HCT116 (cell line): ENCODE data around the gene INSL3. TPM values are rescaled to one million over a fixed set of nuclear protein-coding genes. Genes with fewer than 3 reads are reported as not detected.

Experiments used
- ATAC-seq: fragments of 200-7000 bp; cut with Tn5 transposase; 2 replicates; pipeline ENCODE4 v1.9.1; 2020; ENCODE audit warnings: mild to moderate bottlenecking, moderate library complexity
- BruUV-seq: library from RNA; stranded (reverse); fragments of 400-500 nt; replicated peaks from 2 replicates; lab custom pipeline; 2021; lab: Mats Ljungman, UMichigan
- CTCF ChIA-PET: fragments of 300-600 bp; sonication (Branson Sonifier 250); formaldehyde crosslinking; loops from one replicate; lab custom pipeline; 2021; ENCODE audit warnings: antibody characterized with exemption; lab: Charles Lee
- POLR2A ChIA-PET: fragments of 300-600, 350-600 bp; sonication (Branson Sonifier 250); formaldehyde crosslinking; loops from one replicate; lab custom pipeline; 2021; ENCODE audit warnings: antibody characterized with exemption; lab: Charles Lee
- RAD21 ChIA-PET, 2 experiments: fragments of 300-600 bp; sonication (Branson Sonifier 250); formaldehyde crosslinking; loops; one replicate each; lab custom pipeline; 2023; ENCODE audit warnings: low total read pairs in 2 of 2; ENCODE audit not compliant: uncharacterized antibody in 2 of 2, unreplicated experiment in 2 of 2, low non-redundant PET in 1 of 2; lab: Charles Lee
- DNase-seq: peaks from one replicate; pipeline ENCODE4 v3.0.0-alpha.2; 2010; ENCODE audit warnings: low read depth, low spot score
- H2AFZ ChIP-seq: fragments of 200-600 bp; shearing (Covaris generic), sonication (generic); 2 replicates; pipeline ENCODE4 v1.6.1; 2017; ENCODE audit warnings: low read depth, mixed run types, mixed read lengths, antibody characterized with exemption, low read length; ENCODE audit not compliant: poor library complexity, severe bottlenecking
- H3K27ac ChIP-seq: 2 replicates; pipeline ENCODE4 v1.5.1; 2012; ENCODE audit warnings: low read depth, low read length
- H3K27me3 ChIP-seq: fragments of 200-600 bp; sonication (generic); 2 replicates; pipeline ENCODE4 v1.6.1; 2016; ENCODE audit warnings: mixed run types, low read length, mixed read lengths; ENCODE audit not compliant: insufficient read depth
- H3K36me3 ChIP-seq, 2 experiments: fragments of 200-500 bp in 1 of 2; fragments of 200-600 bp in 1 of 2; sonication (Bioruptor generic) in 1 of 2; sonication (generic) in 1 of 2; 2 replicates each; pipeline versions ENCODE4 v1.5.1 to v1.6.1; 2014 to 2016; ENCODE audit warnings: low read length in 2 of 2, inconsistent platforms in 1 of 2, mixed read lengths in 1 of 2, mixed run types in 1 of 2; ENCODE audit not compliant: insufficient read depth in 2 of 2, control insufficient read depth in 1 of 2
- H3K4me1 ChIP-seq, 2 experiments: fragments of 200-600 bp in 1 of 2; sonication (generic) in 1 of 2; 2 replicates each; pipeline versions ENCODE4 v1.5.1 to v1.6.1; 2012 to 2017; ENCODE audit warnings: low read length in 2 of 2, inconsistent platforms in 1 of 2, mild to moderate bottlenecking in 1 of 2, mixed read lengths in 1 of 2, mixed run types in 1 of 2, moderate library complexity in 1 of 2; ENCODE audit not compliant: insufficient read depth in 2 of 2, control insufficient read depth in 1 of 2
- H3K4me2 ChIP-seq: fragments of 200-600 bp; sonication (generic); 2 replicates; pipeline ENCODE4 v1.6.1; 2017; ENCODE audit warnings: mixed run types, low read length, mixed read lengths
- H3K4me3 ChIP-seq, 2 experiments: fragments of 200-600 bp in 1 of 2; sonication (generic) in 1 of 2; replicated peaks in 1 of 2; 2 replicates each; pipeline ENCODE4 v1.5.1; 2011 to 2016; ENCODE audit warnings: low read length in 2 of 2, control low read depth in 1 of 2, low read depth in 1 of 2, mild to moderate bottlenecking in 1 of 2, mixed read lengths in 1 of 2, mixed run types in 1 of 2
- H3K79me2 ChIP-seq: fragments of 200-600 bp; sonication (generic); 2 replicates; pipeline ENCODE4 v1.6.1; 2017; ENCODE audit warnings: mild to moderate bottlenecking, mixed run types, low read length, moderate library complexity, mixed read lengths; ENCODE audit not compliant: insufficient read depth
- H3K9ac ChIP-seq: fragments of 200-600 bp; sonication (generic); 2 replicates; pipeline ENCODE4 v1.6.1; 2016; ENCODE audit warnings: low read length, mixed read lengths
- H3K9me2 ChIP-seq: fragments of 200-600 bp; sonication (generic), shearing (Covaris generic); 2 replicates; pipeline ENCODE4 v1.6.1; 2017; ENCODE audit warnings: mixed run types, mild to moderate bottlenecking, moderate library complexity; ENCODE audit not compliant: insufficient read depth
- H3K9me3 ChIP-seq, 2 experiments: fragments of 200-500 bp in 1 of 2; fragments of 200-600 bp in 1 of 2; sonication (Bioruptor generic) in 1 of 2; sonication (generic) in 1 of 2; 2 replicates each; pipeline ENCODE4 v1.6.1; 2014 to 2017; ENCODE audit warnings: low read length in 2 of 2, mixed read lengths in 2 of 2, inconsistent platforms in 1 of 2, low read depth in 1 of 2, mild to moderate bottlenecking in 1 of 2, mixed run types in 1 of 2, moderate library complexity in 1 of 2; ENCODE audit not compliant: control insufficient read depth in 1 of 2, insufficient read depth in 1 of 2
- H4K20me1 ChIP-seq: fragments of 200-600 bp; sonication (generic), shearing (Covaris generic); 2 replicates; pipeline ENCODE4 v1.6.1; 2017; ENCODE audit warnings: mixed run types, mild to moderate bottlenecking, moderate library complexity; ENCODE audit not compliant: insufficient read depth
- ATF3 ChIP-seq: IDR thresholded peaks from 2 replicates; pipeline ENCODE4 v1.6.1; 2012
- CBX3 ChIP-seq: IDR thresholded peaks from 2 replicates; pipeline ENCODE4 v1.6.1; 2012; ENCODE audit warnings: low read depth
- EGR1 ChIP-seq: IDR thresholded peaks from 2 replicates; pipeline ENCODE4 v1.6.1; 2012; ENCODE audit warnings: low read depth
- ELF1 ChIP-seq: IDR thresholded peaks from 2 replicates; pipeline ENCODE4 v1.6.1; 2012; ENCODE audit warnings: low read depth, borderline replicate concordance
- EZH2phosphoT487 ChIP-seq: fragments of 200-600 bp; IDR thresholded peaks from 2 replicates; pipeline ENCODE4 v1.6.1; 2018; ENCODE audit warnings: antibody characterized with exemption, borderline replicate concordance
- RAD21 ChIP-seq: IDR thresholded peaks from 2 replicates; pipeline ENCODE4 v1.6.1; 2012; ENCODE audit warnings: low read depth, mild to moderate bottlenecking
- SIN3A ChIP-seq: IDR thresholded peaks from 2 replicates; pipeline ENCODE4 v1.6.1; 2012; ENCODE audit warnings: low read depth
- SP1 ChIP-seq: IDR thresholded peaks from 2 replicates; pipeline ENCODE4 v1.6.1; 2012; ENCODE audit warnings: low read depth
- SRF ChIP-seq: IDR thresholded peaks from 2 replicates; pipeline ENCODE4 v1.6.1; 2012; ENCODE audit warnings: low read depth
- TCF7L2 ChIP-seq: IDR thresholded peaks from 2 replicates; pipeline ENCODE4 v1.7.0; 2011; ENCODE audit warnings: borderline replicate concordance, inconsistent platforms; ENCODE audit not compliant: insufficient read depth, insufficient read length; ENCODE audit errors: extremely low read depth
- YY1 ChIP-seq: IDR thresholded peaks from 2 replicates; pipeline ENCODE4 v1.6.1; 2011; ENCODE audit warnings: low read length, low read depth, moderate library complexity, mild to moderate bottlenecking; ENCODE audit not compliant: insufficient replicate concordance; ENCODE audit errors: extremely low read depth
- ZFX ChIP-seq: fragments of 450-650 bp; IDR thresholded peaks from 2 replicates; pipeline ENCODE4 v1.6.1; 2017
- intact Hi-C: fragments of 100-400 bp; cut with micrococcal nuclease; formaldehyde crosslinking; loops from 2 replicates; pipeline ENCODE4 v1.10.0; 2022
- total RNA-seq: library from RNA; stranded (reverse); gene quantifications from one replicate; pipeline ENCODE4 v1.2.1, GENCODE V29; 2021; ENCODE audit not compliant: unreplicated experiment
- TF ChIP-seq, protein P1 (sequence below): IDR thresholded peaks from 2 replicates; pipeline ENCODE4 v1.6.1; 2012
- TF ChIP-seq, protein P2 (sequence below), 3 experiments: fragments of 200-600 bp in 1 of 3; sonication (generic) in 1 of 3; IDR thresholded peaks in 2 of 3; conservative IDR thresholded peaks in 1 of 3; 2 replicates each; pipeline ENCODE4 v1.5.1; 2012 to 2017; ENCODE audit warnings: low read depth in 2 of 3, low read length in 2 of 3, antibody characterized with exemption in 1 of 3, borderline replicate concordance in 1 of 3, control low read depth in 1 of 3, mild to moderate bottlenecking in 1 of 3, mixed read lengths in 1 of 3, mixed run types in 1 of 3, moderate library complexity in 1 of 3; ENCODE audit not compliant: insufficient read depth in 1 of 3

The INSL3 gene
- total RNA-seq, 1 experiment from 2014 or later = 0.96 TPM

DNA sequence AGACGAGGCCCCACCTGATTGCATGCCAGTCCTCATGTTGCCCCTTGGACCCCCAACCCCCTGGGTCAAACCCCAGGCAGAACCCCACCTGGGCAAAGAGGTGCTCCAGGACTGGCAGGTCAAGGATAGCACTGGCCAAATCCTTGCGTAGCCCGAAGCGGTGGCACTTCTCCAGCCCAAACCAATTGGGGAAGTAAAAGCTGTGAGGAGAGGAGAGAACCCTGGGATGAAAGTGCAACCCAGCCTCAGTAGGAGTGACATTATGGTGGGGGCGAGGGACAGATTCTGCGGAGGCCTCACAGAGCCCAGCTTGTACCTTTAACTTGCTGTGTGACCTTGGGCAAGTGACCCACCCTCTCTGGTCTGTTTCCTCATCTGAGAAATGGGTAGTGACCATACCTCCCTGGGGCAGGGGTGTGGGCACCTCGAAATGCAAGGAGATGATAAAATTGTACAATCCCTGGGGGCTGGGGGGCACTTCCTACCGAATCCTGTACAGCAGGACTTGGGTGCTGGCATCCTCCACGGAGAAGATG is 22.0 kb upstream of the INSL3 start:
- POLR2A ChIA-PET = interaction anchor here (1.5 to 3.2 kb wide), 3 partner anchors 13 to 372 kb away, joined by 3 to 18 read pairs (median 9); partner anchors contain the start of gene RPL18A
- peak overlapping the region; percentile 93; the same call in 1 of the 2 replicates for H3K27ac ChIP-seq
- BruUV-seq = no TSS peak
- ATAC-seq (no peak), DNase-seq (no peak)
- H3K4me2 ChIP-seq = peak overlapping the region; percentile 99
- H3K9ac ChIP-seq = peak overlapping the region; percentile 100
- peaks cover 9 to 30% of the 10 kb centered on the region in 2 experiments; a peak in 3 of 4 replicates for H3K4me1 ChIP-seq
- no peaks in the 10 kb centered on the region for H4K20me1 ChIP-seq
- intact Hi-C loops = loop anchor here (5.0 kb wide), 1 partner anchor 46 kb away; the partner anchor contains the start of gene B3GNT3
- CTCF ChIA-PET = no interaction called here
- peaks cover 13% of the 10 kb centered on the region for H3K79me2 ChIP-seq
- no peaks in the 10 kb centered on the region for H3K27me3 ChIP-seq
- TF ChIP-seq EZH2phosphoT487 (no peak), SRF (no peak), RAD21 (no peak), ZFX (no peak), YY1 (no peak), EGR1 (no peak), SIN3A (no peak), SP1 (no peak), ATF3 (no peak), TCF7L2 (no peak), CBX3 (no peak), ELF1 (no peak)
- TF ChIP-seq, protein P1, sequence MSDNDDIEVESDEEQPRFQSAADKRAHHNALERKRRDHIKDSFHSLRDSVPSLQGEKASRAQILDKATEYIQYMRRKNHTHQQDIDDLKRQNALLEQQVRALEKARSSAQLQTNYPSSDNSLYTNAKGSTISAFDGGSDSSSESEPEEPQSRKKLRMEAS = no peak
- TF ChIP-seq, protein P2, sequence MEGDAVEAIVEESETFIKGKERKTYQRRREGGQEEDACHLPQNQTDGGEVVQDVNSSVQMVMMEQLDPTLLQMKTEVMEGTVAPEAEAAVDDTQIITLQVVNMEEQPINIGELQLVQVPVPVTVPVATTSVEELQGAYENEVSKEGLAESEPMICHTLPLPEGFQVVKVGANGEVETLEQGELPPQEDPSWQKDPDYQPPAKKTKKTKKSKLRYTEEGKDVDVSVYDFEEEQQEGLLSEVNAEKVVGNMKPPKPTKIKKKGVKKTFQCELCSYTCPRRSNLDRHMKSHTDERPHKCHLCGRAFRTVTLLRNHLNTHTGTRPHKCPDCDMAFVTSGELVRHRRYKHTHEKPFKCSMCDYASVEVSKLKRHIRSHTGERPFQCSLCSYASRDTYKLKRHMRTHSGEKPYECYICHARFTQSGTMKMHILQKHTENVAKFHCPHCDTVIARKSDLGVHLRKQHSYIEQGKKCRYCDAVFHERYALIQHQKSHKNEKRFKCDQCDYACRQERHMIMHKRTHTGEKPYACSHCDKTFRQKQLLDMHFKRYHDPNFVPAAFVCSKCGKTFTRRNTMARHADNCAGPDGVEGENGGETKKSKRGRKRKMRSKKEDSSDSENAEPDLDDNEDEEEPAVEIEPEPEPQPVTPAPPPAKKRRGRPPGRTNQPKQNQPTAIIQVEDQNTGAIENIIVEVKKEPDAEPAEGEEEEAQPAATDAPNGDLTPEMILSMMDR (IDR thresholded peaks at IDR 0.05 in 2 of 3, conservative IDR thresholded peaks at IDR 0.05 in 1 of 3; ENCODE audit: borderline replicate concordance in 1 of 3, insufficient read depth in 1 of 3, low read depth in 2 of 3, low read length in 2 of 3) = no peak
- H3K9me2 ChIP-seq = no peaks in the 10 kb centered on the region
- no peaks in the 10 kb centered on the region for H3K9me3 ChIP-seq
- H2AFZ ChIP-seq = no peak overlapping the region
- H3K36me3 ChIP-seq = no peaks in the 10 kb centered on the region
- RAD21 ChIA-PET = interaction anchor here in 1 of 2 experiments (0.9 to 1.1 kb wide), 2 partner anchors 13 to 47 kb away, joined by 3 to 4 read pairs; no protein-coding TSS in a partner anchor
- peak overlapping the region; percentile 83 to 93 for H3K4me3 ChIP-seq
